GM21360 (cell line): Measurements from ENCODE around the gene SMCO3.

ENCODE experiments used
- ATAC-seq: cut with Tn5 transposase; IDR thresholded peaks from one replicate; pipeline ENCODE4 v1.9.1; 2021; ENCODE audit warnings: mild to moderate bottlenecking, moderate library complexity; ENCODE audit not compliant: unreplicated experiment

The SMCO3 gene

DNA sequence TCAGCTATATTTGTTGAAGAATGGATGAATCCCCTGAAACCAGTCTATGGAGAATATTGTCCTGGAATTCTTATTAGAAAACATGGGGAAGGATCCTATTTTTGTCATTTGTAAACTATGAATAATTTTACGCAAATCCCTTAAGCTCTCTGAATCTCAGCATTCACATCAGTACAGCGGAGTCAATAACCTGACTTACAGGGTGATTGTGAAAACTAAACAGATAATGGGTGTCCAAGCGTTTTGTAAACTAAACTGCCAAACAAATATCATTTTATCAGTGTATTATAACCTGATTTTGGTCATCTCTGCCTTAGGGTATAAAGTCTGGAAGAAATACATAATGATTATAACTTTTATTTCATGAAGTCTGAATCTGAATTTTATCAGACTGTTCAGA lies 19.4 kb upstream of the SMCO3 start:
- ATAC-seq = no peak

DNA sequence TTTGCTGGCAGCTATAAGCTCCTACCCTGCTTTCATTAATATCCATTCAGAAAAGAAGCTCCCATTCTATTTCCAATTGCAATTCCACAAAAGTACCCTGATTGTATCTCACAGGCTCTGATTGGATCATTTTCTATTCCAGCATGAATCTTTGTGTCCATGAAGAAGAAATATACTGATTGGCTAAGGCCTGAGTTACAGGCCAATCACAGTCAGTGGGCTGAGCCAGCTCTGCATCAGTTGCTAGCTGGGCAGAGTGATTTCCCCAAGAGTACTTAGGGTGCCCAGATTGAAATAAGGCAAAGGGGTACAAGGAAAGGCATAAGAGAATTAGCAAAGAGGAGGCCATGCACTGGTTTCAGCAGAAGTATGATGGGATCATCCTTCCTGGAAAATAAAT lies 14.9 kb upstream of the SMCO3 start:
- peak; percentile 52 for ATAC-seq

DNA sequence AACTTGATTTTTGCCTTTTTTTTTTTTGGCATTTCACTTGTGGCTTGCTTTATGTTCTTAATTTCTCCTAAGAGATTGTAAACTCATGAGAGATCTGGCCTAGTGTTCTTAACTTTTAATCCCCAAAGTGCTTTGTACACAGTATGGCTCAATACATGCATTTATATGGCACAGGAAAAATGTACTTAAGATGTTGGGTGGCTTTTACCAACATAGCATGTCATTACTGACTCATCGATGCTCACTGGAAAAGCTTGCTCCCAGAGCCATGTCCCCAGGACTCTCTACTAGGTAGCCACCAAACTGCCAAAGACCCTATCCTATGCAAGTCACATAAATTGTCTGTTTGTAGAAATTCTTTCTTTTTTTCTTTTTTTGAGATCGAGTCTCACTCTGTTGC lies 13.1 kb upstream of the SMCO3 start:
- no peak for ATAC-seq

GRCh38 chr12:14826491-14826890 lies 12.5 kb upstream of the SMCO3 start:
- ATAC-seq = no peak

- no peak for ATAC-seq
These were observed 11.3 kb upstream of the SMCO3 start for GRCh38 chr12:14825256-14825655.

DNA sequence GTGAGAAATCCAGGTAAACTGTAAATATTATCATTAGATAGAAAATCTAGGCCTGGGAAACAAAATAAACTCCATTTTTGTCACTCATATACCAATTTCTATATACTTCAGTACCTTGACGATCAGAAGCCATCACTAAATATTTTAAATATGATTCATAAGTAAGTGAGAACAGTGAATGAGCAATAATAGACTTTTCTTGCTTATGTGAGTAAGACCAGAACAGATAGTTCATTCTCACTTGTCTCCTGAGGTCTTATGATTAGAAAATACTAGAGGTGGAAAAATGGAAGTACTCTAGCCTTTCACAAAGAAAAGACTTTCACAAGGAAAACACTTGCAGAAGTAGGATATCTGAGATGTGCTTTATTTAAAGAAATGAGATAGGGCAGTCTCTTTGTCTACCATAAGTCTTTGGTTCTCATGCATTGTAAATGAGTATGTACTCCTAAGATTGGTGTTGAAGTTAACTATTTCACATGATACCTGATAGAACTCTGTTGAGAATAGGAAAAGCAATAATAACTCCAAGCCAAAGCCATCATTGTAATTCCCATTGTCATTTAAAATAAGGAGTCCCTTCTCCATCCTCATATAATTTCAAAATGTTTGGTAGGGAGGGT lies 10.1 kb upstream of the SMCO3 start:
- ATAC-seq = no peak

DNA sequence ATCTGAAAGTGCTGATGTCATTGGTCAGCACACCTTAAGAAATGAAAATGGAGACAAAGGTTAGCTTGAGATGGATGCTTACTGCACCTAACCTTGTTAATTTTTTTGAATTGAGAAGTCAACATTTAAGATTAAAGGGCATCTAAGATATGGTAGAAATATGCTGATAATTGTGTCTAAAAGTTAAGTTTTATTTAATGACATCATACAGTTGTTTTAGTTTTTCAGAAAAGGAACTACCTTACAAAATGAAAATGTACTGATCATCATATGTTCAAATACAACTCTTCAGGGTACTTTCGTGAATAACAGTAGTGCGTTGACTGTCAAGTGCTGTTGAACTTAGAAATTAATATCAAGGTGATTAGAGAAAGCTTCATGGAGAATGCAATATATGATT lies 2.5 kb downstream of the SMCO3 start:
- no peak for ATAC-seq

DNA sequence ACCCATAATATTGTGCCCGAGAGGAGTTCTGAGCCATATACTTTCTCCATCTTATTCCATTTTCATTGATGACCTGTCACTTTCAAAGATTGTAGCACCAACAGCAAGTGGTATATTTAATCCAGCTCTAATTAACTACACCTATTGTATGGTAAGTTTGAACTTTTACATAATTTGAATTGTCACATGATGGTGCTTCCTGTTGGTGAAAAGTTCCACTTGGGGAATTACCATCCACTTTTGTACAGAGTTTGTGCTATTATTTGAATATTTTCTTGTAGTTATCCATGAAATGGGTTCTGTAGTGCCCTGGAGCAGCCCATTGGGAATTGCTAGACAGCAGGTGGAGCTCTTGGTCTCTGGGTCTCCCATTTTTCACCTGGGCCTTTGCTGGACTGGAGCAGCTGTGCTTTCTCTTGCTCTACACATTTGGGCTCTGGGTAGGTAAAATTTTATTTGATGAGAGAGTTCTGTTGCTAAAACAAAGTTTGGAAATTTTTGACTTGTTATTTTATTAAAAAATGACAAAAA lies 3.0 kb downstream of the SMCO3 start:
- no peak for ATAC-seq

DNA sequence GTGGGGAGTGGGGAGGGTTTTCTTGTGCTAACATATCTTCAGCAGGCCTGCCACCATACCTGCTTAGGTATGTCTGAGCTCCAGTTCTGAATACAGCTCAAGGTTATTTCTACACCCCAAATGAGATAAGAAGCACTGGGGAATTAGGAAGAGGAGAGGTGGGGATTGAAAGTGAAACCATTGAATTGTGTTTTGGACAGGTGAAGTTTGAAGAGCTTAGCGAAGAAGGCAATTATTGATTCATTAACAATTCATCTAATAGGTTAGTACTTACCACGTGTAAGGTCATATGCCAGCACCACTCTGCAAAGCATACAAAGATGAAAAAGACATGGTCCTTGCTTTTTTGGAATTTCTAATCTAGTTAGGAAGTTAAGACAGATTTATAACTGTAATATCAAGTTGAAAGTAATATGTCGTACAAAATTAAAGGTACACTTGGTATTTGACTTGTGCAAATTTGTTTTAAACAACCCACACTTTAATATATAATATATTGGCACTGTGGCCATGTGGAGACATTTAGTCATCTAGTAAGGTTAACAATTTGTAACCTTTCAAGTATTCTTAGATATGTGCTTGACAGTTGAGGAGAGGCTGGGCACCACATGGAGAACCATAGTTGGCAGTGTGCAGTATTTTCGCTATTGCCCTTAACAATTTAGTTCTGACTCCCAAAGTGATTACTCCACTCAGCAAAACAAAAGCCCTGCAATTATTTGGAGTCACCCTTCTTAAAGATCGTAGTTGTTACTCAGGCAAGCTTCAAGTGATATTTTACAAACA lies 3.6 kb downstream of the SMCO3 start:
- no peak for ATAC-seq

- peak; percentile 15 for ATAC-seq
These were observed 10.2 kb downstream of the SMCO3 start for GRCh38 chr12:14803830-14804160.

DNA sequence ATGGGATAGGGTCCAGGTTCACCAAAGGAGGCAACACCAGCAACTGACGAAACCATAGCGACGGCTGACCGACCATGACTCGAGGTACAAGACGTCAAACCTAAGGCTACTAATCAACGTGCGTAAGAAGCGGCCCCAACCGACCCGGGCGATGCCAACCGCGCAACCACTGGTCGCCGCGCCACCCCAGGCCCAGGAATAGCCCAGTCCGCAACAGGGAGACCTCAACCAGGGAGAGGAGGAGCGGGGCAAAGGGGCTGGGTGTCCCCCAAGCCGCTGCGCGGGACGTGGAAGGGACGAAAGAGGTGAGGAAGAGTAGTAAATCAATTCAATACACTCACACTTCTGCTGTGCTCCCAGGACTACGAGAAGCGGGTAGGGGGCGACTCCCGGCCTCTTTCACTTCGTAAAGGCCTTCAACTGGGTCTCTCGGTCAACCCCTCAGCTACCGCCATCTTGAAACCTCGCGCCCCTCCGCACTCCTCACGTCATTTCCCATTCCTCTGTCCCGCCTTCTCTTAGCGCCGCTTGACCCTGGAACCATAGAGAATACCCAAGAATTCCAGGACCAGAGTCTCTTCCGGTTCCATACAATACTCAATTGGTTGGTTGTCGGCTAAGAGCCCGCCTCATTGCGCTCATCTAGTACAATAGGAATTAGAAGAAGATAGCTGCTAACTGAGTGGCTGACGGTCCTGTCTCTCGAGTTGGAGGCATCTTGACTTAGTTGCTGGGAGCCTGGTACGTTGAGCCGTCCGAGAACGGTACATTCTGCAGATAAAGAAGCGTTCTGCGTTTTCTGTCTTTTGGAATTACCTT lies 10.8 kb downstream of the SMCO3 start, which contains the start of the genes C12orf60 and WBP11:
Gene C12orf60 (plus strand): TSS at position 660 of the 819 bp plus-strand sequence. CDS start 19,266 bp downstream, outside the sequence.
Gene WBP11 (minus strand): TSS at position 468 of the 819 bp plus-strand sequence. CDS start 2,095 bp downstream, outside the sequence.
- peak; percentile 98 for ATAC-seq

- ATAC-seq = no peak
These were observed 11.3 kb downstream of the SMCO3 start for GRCh38 chr12:14802721-14803010.

DNA sequence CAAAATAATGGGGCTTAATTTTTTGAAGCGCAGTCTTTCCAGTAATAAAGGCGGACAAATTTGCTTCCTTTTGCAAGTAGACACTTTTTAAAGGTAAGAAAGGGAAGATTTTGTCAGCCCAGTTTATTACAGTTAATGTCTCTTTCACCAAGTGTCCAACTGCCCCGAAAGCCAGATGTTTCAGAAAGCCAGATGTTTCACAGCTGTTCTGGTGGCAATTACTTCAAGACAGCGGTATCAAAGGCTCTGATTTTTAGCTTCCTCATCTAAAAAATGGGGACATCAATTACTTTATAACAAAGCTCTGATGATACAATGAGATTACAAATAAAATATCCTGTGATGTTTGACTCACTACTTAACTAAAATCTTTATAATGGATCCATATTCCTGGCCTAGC lies 11.7 kb downstream of the SMCO3 start:
- ATAC-seq = no peak

GRCh38 chr12:14795028-14795448 lies 18.9 kb downstream of the SMCO3 start:
- no peak for ATAC-seq

DNA sequence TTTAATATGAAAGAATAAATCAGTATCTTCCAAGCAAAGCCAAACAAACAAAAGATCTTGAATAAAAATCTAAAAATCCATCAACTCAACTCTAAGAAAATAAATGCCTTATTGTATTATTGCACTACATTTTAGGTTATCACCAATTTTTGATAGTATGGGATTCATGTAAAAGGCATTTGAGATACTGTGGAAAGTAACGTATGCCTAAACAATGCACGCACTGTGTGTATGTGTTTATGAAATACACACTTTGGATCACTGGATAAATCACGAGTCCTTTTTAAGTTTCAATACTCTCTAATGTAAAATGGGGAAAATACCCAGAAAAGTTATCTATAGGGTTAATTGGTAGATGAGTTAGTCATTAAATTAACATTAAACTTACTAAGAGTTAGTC lies 28.4 kb downstream of the SMCO3 start:
- no peak for ATAC-seq

- ATAC-seq = no peak
These were observed 29.5 kb downstream of the SMCO3 start for GRCh38 chr12:14784471-14784870.

GRCh38 chr12:14782756-14783155 lies 31.2 kb downstream of the SMCO3 start:
- peak; percentile 60 for ATAC-seq

DNA sequence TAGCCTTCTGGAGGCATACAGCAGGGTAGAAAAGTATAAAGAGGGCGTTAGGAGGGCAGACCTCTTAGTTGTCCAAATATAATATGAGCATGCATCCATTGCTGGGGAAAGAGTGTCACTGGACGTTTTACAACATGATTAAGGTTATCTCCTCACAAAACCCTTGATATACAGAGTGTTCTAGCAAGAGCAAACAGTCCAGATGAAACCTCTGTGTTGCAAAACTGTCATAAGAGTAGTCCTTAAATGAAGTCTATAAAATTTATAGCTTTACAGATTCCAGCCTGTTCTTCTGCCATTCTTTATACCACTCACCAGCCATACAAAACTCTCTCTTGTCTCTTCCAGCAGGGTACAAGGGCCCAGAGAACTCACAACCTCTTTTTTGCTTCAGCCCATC lies 32.4 kb downstream of the SMCO3 start:
- ATAC-seq = no peak

DNA sequence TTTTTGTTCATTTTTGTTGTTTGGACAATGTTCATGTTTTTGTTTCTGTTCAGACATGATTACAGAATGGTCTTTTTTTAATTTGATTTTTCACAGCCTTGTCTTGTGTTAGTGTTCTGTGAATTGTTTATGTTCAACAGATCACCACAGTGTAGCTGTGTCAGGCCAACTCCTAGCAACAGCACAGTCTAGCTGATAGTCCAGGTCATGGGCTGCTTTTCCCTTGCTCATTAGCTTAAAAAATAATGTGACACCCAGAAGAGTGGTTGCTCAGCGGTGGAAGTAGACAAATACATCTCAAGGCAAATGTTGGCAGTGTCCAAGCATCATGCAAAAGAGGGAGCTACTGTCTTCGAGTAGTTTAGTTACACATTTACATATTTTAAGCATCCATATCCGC lies 33.1 kb downstream of the SMCO3 start:
- no peak for ATAC-seq

DNA sequence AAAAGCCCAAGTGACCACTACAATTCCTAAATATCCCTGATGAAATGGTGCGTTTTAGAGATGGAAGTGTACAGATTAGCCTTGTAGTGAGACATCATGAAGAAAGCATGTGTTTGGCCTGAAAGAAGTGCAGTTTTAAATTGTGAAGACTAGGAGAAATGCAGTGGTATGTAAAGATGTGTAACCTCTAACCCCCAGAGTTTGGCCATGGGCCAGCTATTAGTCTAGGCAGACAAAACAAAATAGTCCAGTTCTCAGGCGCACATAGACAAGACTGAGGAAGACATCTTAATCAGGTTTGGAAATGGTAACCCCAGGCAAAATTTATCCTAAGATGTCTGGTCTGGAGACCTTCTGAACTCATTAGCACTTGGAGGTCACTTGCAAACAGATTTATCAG lies 34.1 kb downstream of the SMCO3 start:
- ATAC-seq = no peak

DNA sequence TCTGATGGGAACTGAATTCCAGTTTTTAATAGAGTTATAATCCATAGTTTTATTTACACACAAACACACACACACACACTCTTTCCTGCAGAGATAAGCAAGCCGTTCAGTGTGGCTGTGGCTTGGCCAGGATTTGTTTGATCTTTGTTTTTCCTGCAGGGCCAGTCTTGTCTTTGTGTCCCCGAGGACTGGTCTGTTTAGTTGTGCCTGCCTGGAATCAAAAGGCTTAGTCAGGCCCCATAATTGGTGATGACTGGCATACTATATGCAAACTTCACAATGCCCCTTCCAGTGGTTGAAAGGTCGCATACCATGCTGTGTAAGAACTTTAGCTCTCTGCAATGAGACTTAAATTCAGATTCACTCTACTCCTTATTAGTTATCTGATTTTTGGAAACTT lies 36.7 kb downstream of the SMCO3 start:
- no peak for ATAC-seq
